Subcutaneous abdominal adipose tissue (tissue), 5 donors: ENCODE measurements around the gene TRPC4AP.

ENCODE experiments used
- H3K27ac ChIP-seq: one replicate; pipeline ENCODE4 v1.7.0; 2013; ENCODE audit warnings: low read depth, mild to moderate bottlenecking, inconsistent platforms, low read length, moderate library complexity
- H3K27me3 ChIP-seq, 5 donors: one replicate each; pipeline ENCODE4 v1.7.0; 2013; ENCODE audit warnings: low read length in 5 of 5, inconsistent platforms in 1 of 5; ENCODE audit not compliant: control insufficient read depth in 5 of 5, insufficient read depth in 4 of 5
- H3K36me3 ChIP-seq, 5 donors: one replicate each; pipeline ENCODE4 v1.7.0; 2013; ENCODE audit warnings: low read length in 5 of 5; ENCODE audit not compliant: control insufficient read depth in 5 of 5, insufficient read depth in 5 of 5
- H3K4me1 ChIP-seq, 5 donors: one replicate each; pipeline ENCODE4 v1.7.0; 2013; ENCODE audit warnings: low read length in 5 of 5, mild to moderate bottlenecking in 3 of 5, moderate library complexity in 1 of 5; ENCODE audit not compliant: control insufficient read depth in 5 of 5, insufficient read depth in 5 of 5
- H3K4me3 ChIP-seq, 5 donors: one replicate each; pipeline ENCODE4 v1.7.0; 2013; ENCODE audit warnings: low read length in 5 of 5, low read depth in 1 of 5
- H3K9ac ChIP-seq, 5 donors: one replicate each; pipeline ENCODE4 v1.7.0; 2013; ENCODE audit warnings: low read length in 5 of 5, mild to moderate bottlenecking in 4 of 5, moderate library complexity in 3 of 5
- H3K9me3 ChIP-seq, 5 donors: one replicate each; pipeline ENCODE4 v1.7.0; 2013; ENCODE audit warnings: low read length in 5 of 5; ENCODE audit not compliant: control insufficient read depth in 5 of 5
- donor health status: healthy.
- donor health status: healthy.
- donor health status: healthy.
- donor health status: healthy.
- donor health status: healthy.

The TRPC4AP gene

DNA sequence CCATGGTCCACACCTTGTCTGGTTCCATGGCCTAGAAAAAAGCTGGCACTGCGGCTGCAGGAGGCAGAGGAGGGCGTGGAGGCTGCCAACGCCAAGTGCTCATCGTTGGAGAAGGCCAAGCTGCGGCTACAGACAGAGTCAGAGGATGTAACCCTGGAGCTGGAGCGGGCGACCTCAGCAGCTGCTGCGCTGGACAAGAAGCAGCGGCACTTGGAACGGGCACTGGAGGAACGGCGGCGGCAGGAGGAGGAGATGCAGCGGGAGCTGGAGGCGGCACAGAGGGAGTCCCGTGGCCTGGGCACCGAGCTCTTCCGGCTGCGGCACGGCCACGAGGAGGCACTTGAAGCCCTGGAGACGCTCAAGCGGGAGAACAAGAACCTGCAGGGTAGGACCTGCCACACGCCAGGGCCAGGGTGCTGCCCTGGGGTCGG is 93.6 kb downstream of the TRPC4AP start:
- Histone ChIP-seq H3K4me3 (no peak overlapping the region), H3K9ac (no peak overlapping the region), H3K9me3 (no peaks in the 10 kb centered on the region), H3K27me3 (no peaks in the 10 kb centered on the region), H3K27ac (no peak overlapping the region), H3K4me1 (peaks cover 0 to 11% (median 0%) of the 10 kb centered on the region in 5 donors), H3K36me3 (peaks cover 0 to 97% (median 89%) of the 10 kb centered on the region in 5 donors)

DNA sequence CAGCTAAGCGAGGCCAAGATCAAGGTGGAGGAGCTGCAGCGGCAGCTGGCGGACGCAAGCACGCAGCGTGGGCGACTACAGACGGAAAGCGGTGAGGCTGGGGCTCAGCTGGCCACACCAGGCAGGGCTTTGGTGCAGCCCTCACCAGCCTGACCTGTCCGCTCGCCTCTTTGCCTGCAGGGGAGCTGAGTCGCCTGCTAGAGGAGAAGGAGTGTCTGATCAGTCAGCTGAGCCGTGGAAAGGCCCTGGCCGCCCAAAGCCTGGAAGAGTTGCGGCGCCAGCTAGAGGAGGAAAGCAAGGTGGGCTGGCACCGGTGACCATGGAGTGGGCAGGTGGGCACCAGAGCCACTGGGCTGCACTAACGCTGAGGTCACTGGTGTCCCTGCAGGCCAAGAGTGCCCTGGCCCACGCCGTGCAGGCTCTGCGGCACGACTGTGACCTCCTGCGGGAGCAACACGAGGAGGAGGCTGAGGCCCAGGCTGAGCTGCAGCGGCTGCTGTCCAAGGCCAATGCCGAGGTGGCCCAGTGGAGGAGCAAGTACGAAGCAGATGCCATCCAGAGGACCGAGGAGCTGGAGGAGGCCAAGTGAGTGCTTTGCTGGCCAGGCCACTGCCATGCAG is 94.2 kb downstream of the TRPC4AP start:
- H3K4me3 ChIP-seq: no peak overlapping the region
- H3K27ac ChIP-seq: no peak overlapping the region
- no peaks in the 10 kb centered on the region for H3K9me3 ChIP-seq
- peaks cover 0 to 97% (median 89%) of the 10 kb centered on the region in 5 donors for H3K36me3 ChIP-seq
- no peak overlapping the region for H3K9ac ChIP-seq
- H3K27me3 ChIP-seq: no peaks in the 10 kb centered on the region
- H3K4me1 ChIP-seq: peaks cover 0 to 11% (median 0%) of the 10 kb centered on the region in 5 donors

DNA sequence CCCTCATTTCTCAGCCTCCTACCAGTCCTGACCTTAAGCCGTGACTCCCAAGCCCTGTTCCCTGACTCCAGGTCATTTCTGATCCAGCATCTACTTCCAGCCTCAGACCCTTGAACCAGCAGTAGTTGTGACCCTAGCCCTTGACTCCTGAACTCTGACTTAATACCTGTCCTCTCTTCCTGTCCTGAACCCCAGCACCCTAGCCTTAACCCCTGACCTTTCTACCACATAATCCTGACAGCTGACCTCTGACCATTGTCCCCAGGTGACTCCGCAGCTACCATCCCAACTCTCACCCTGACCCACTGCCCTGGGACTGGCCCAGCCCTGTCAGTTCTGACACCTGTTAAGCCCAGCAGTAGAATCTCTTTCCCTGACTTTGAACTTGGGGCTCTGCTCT is 94.8 kb downstream of the TRPC4AP start:
- peaks cover 0 to 97% (median 89%) of the 10 kb centered on the region in 5 donors for H3K36me3 ChIP-seq
- H3K9me3 ChIP-seq: no peaks in the 10 kb centered on the region
- H3K4me3 ChIP-seq: no peak overlapping the region
- no peaks in the 10 kb centered on the region for H3K27me3 ChIP-seq
- peaks cover 0 to 11% (median 0%) of the 10 kb centered on the region in 5 donors for H3K4me1 ChIP-seq
- peak overlapping the region in 1 of 5 donors; percentile 27 for H3K9ac ChIP-seq
- H3K27ac ChIP-seq: no peak overlapping the region

DNA sequence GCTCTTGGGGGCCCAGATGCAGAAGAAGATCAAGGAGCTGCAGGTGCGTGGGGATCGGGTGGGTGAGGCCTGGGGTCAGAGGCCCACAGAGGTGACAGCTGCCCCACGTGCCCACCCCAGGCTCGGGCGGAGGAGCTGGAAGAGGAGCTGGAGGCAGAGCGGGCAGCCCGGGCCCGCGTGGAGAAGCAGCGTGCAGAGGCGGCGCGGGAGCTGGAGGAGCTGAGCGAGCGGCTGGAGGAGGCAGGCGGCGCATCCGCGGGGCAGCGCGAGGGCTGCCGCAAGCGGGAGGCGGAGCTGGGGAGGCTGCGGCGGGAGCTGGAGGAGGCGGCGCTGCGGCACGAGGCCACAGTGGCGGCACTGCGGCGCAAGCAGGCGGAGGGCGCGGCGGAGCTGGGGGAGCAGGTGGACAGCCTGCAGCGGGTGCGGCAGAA is 95.5 kb downstream of the TRPC4AP start:
- Histone ChIP-seq H3K27ac (no peak overlapping the region), H3K27me3 (no peaks in the 10 kb centered on the region), H3K4me3 (no peak overlapping the region), H3K36me3 (peaks cover 0 to 93% (median 82%) of the 10 kb centered on the region in 5 donors), H3K4me1 (peaks cover 0 to 11% (median 0%) of the 10 kb centered on the region in 5 donors), H3K9me3 (no peaks in the 10 kb centered on the region), H3K9ac (no peak overlapping the region)

DNA sequence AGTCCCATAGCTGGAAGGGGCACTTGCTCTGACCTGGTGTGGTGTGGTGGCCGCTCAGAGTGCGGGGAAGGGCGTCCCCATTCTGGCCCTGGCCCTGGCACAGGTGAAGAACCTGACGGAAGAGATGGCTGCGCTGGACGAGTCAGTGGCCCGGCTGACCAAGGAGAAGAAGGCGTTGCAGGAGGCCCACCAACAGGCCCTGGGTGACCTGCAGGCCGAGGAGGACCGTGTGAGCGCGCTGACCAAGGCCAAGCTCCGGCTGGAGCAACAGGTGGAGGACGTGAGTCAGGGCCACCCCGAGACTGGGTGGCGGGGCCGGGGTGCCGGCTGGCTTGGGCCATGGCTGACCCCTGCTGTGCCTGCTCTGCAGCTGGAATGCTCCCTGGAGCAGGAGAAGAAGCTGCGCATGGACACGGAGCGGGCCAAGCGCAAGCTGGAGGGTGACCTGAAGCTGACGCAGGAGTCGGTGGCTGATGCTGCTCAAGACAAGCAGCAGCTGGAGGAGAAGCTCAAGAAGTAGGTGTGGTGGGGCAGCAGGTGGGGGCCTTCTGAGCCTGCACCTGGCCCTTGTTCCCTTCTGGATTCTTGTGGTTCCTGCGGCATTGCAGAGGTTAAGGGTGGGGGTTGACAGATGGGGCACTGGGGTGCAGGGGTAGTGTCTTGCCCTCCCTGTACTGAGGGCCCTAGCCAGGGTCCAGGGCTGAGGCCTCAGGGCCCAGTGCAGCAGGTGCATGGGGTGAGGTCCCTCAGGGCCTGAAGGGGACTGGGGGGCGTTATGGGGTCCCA is 96.2 kb downstream of the TRPC4AP start:
- Histone ChIP-seq H3K27ac (no peak overlapping the region), H3K9me3 (no peaks in the 10 kb centered on the region), H3K27me3 (no peaks in the 10 kb centered on the region), H3K4me3 (no peak overlapping the region), H3K36me3 (peaks cover 0 to 86% (median 75%) of the 10 kb centered on the region in 5 donors), H3K4me1 (peaks cover 0 to 11% (median 0%) of the 10 kb centered on the region in 5 donors), H3K9ac (no peak overlapping the region)

DNA sequence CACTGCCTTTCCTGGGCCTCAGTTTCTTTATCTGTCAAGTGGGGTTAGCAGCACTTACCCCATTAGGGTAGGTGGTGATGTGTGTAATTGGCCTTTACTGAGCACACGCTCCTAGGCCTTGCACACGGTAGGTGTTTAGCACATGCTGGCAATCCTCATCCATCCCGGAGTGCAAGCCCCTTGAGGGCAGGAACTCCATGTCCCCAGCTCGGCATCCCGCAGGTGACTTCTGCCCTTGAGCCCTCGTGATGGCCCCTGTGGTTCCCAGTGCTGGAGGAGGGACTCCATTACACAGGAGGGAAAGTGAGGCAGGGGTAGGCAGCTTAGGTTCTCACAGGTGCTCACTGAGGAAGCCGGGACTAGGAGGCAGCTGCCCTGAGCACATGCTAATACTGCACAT is 96.9 kb downstream of the TRPC4AP start:
- Histone ChIP-seq H3K27ac (no peak overlapping the region), H3K9me3 (no peaks in the 10 kb centered on the region), H3K4me3 (no peak overlapping the region), H3K36me3 (peaks cover 0 to 82% (median 68%) of the 10 kb centered on the region in 5 donors), H3K4me1 (peaks cover 0 to 11% (median 0%) of the 10 kb centered on the region in 5 donors), H3K9ac (no peak overlapping the region), H3K27me3 (no peaks in the 10 kb centered on the region)

DNA sequence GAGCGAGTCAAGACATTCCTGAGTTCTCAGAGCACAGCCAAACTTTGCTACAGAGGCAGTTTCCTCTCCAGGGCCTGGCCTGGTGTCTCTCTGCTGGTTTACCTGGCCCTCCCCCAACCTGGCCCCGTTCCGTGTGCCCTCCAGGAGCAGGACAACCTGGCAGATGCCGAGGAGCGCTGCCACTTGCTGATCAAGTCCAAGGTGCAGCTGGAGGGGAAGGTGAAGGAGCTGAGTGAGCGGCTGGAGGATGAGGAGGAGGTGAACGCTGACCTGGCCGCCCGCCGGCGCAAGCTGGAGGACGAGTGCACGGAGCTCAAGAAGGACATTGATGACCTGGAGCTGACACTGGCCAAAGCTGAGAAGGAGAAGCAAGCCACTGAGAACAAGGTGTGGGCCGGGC is 97.4 kb downstream of the TRPC4AP start:
- H3K4me1 ChIP-seq: peaks cover 0 to 11% (median 0%) of the 10 kb centered on the region in 5 donors
- no peak overlapping the region for H3K4me3 ChIP-seq
- H3K9me3 ChIP-seq: no peaks in the 10 kb centered on the region
- peaks cover 0 to 77% (median 63%) of the 10 kb centered on the region in 5 donors for H3K36me3 ChIP-seq
- H3K27ac ChIP-seq: no peak overlapping the region
- H3K27me3 ChIP-seq: no peaks in the 10 kb centered on the region
- no peak overlapping the region for H3K9ac ChIP-seq

DNA sequence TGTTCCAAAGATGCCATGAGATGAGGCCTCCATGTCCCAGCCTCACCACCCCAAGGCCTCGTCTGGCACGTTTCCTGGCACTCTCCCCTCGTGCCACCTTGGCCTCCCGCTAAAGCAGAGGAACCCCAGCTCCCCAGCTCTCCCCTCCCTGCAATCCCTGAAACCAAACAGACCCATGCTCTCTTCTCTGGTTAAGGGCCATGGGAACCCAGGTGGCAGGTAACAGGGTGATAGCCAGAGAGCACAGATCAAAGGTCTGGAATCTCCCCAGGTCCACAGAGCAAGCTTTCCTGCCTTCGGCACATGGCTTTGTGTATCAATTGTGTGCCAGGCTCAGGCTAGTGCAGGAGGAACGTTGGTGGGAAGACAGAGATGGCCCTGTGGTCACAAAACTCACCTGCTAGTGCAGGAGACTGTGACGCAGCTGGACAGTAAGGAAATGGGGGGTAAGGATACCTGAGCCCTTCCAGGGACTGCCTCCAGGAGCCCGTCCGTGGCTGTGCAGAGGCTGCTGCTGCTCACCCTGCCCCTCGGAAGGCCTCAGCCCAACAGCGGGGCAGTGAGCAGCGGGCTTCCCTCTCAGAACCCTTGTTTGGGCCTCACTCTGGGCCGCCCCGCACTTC is 98.0 kb downstream of the TRPC4AP start:
- no peaks in the 10 kb centered on the region for H3K27me3 ChIP-seq
- H3K27ac ChIP-seq: no peak overlapping the region
- peaks cover 0 to 71% (median 57%) of the 10 kb centered on the region in 5 donors for H3K36me3 ChIP-seq
- H3K4me1 ChIP-seq: peaks cover 0 to 11% (median 0%) of the 10 kb centered on the region in 5 donors
- H3K4me3 ChIP-seq: no peak overlapping the region
- no peaks in the 10 kb centered on the region for H3K9me3 ChIP-seq
- H3K9ac ChIP-seq: no peak overlapping the region

DNA sequence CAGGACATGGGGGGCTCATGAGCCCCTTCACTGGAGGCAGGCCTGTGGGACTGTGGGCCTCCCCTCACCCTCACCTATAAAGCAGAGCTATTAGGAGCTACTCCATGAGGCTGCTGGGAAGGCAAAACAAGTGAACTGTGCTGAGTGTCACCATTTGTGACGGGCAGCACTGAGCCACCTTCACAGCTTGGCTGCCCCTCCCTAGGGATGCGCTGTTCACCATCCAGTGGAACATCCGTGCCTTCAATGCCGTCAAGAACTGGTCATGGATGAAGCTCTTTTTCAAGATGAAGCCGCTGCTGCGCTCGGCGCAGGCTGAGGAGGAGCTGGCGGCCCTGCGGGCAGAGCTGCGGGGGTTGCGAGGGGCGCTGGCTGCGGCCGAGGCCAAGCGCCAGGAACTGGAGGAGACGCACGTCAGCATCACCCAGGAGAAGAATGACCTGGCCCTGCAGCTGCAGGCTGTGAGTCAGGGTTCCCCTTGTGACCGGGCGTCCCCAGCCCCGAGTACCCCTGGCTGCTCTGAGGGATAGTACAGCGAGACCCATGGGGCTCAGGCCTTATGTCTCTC is 98.6 kb downstream of the TRPC4AP start:
- H3K36me3 ChIP-seq: peaks cover 0 to 65% (median 51%) of the 10 kb centered on the region in 5 donors
- H3K9me3 ChIP-seq: no peaks in the 10 kb centered on the region
- peaks cover 0 to 11% (median 0%) of the 10 kb centered on the region in 5 donors for H3K4me1 ChIP-seq
- no peak overlapping the region for H3K27ac ChIP-seq
- H3K27me3 ChIP-seq: no peaks in the 10 kb centered on the region
- no peak overlapping the region for H3K4me3 ChIP-seq
- H3K9ac ChIP-seq: no peak overlapping the region
